ENCODE data around the gene OR13J1.

DNA sequence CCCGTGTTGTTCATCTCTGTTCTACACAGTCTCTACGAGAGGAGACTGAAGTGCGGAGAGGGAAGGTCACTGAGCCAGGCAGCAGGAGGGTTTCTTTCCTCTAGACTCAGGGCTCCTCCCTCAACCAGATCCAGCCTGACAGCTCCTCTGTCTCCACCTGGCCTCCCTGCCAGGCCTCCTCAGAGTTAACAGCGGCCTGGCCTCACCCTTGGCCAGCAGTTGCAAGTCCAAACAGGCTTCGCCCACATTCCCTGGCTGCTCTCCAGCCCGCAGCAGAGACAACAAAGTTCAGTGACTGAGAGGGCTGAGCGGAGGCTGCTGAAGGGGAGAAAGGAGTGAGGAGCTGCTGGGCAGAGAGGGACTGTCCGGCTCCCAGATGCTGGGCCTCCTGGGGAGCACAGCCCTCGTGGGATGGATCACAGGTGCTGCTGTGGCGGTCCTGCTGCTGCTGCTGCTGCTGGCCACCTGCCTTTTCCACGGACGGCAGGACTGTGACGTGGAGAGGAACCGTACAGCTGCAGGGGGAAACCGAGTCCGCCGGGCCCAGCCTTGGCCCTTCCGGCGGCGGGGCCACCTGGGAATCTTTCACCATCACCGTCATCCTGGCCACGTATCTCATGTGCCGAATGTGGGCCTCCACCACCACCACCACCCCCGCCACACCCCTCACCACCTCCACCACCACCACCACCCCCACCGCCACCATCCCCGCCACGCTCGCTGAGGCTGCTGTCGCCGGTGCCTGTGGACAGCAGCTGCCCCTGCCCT lies 35.9 kb upstream of the OR13J1 start, which contains the start of gene HRCT1:
- TF ChIP-seq, protein P1, sequence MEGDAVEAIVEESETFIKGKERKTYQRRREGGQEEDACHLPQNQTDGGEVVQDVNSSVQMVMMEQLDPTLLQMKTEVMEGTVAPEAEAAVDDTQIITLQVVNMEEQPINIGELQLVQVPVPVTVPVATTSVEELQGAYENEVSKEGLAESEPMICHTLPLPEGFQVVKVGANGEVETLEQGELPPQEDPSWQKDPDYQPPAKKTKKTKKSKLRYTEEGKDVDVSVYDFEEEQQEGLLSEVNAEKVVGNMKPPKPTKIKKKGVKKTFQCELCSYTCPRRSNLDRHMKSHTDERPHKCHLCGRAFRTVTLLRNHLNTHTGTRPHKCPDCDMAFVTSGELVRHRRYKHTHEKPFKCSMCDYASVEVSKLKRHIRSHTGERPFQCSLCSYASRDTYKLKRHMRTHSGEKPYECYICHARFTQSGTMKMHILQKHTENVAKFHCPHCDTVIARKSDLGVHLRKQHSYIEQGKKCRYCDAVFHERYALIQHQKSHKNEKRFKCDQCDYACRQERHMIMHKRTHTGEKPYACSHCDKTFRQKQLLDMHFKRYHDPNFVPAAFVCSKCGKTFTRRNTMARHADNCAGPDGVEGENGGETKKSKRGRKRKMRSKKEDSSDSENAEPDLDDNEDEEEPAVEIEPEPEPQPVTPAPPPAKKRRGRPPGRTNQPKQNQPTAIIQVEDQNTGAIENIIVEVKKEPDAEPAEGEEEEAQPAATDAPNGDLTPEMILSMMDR (IDR thresholded peaks at IDR 0.05; ENCODE audit: insufficient read depth, low read length) = no peak
- no peak for TF ChIP-seq POLR2AphosphoS5 (IDR thresholded peaks at IDR 0.05; ENCODE audit: low read depth)

Measured in HL-60 (cell line).